Rectal smooth muscle tissue (tissue), 1 donor: Measurements from ENCODE around the gene RTL1.

ENCODE experiments used
- H3K27ac ChIP-seq: one replicate; pipeline ENCODE4 v1.7.0; 2013; ENCODE audit warnings: low read depth, low read length, inconsistent platforms
- H3K27me3 ChIP-seq: one replicate; pipeline ENCODE4 v1.7.0; 2013; ENCODE audit warnings: low read length; ENCODE audit not compliant: control insufficient read depth, insufficient read depth
- H3K36me3 ChIP-seq: one replicate; pipeline ENCODE4 v1.7.0; 2013; ENCODE audit warnings: low read length; ENCODE audit not compliant: control insufficient read depth, insufficient read depth
- H3K4me1 ChIP-seq: one replicate; pipeline ENCODE4 v1.7.0; 2013; ENCODE audit warnings: low read length; ENCODE audit not compliant: control insufficient read depth, insufficient read depth
- H3K4me3 ChIP-seq: one replicate; pipeline ENCODE4 v1.7.0; 2013; ENCODE audit warnings: low read length
- H3K9ac ChIP-seq: one replicate; pipeline ENCODE4 v1.7.0; 2013; ENCODE audit warnings: low read length

RTL1 gene

DNA sequence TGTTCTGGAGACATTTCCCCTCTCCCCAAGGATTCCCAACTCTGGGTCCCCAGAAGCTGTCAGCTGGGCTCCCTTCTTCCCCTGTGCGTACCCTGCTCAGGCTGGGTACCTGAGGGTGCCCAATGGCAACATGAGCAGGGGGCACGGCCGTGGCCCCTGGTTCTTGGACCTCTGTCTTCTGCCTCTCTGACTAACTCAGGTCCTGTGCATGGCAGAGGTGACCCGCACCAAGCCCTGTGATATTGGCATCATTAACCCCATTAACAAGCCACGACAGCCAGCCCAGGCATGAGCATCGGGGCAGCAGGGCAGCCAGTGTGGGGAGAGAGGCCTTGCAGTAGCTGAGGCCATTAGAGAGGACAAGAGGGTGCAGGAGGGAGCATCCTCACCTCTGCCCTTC lies 28.4 kb downstream of the RTL1 start:
- no peak overlapping the region for H3K9ac ChIP-seq
- no peaks in the 10 kb centered on the region for H3K36me3 ChIP-seq
- peaks cover 2% of the 10 kb centered on the region for H3K27me3 ChIP-seq
- H3K27ac ChIP-seq, result no peak overlapping the region
- no peaks in the 10 kb centered on the region for H3K4me1 ChIP-seq
- H3K4me3 ChIP-seq, result no peak overlapping the region

DNA sequence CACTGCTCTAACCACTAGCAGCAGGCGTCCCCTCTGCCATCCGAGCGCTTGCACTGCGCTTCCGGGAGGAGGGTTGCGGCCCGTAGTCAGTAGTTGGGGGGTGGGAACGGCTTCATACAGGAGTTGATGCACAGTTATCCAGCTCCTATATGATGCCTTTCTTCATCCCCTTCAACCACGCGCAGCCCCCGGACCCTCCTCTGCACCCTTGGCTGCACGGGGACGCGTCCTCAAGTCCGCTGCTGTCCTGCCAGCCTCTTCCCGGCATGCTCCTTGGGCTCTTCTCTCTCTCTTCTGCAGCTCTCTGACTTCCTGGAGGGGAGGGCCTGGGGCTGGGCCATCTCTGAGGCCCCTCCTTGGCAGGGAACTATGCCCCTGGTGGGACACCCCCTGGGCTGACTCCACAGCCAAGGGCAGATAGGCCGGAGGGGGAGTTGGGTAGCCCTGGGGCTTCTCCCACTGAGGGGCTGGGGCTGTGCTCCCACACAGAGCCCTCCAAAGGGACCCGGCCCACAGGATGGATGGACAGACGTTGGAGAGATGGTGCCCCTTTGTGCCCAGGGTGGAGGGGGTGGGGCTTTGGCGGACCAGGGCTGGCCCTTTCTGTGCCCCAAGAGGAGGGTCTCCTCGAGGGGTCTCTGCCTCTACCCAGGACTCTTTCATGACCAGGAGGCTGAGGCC lies 29.0 kb downstream of the RTL1 start:
- Histone ChIP-seq H3K4me1 (no peaks in the 10 kb centered on the region), H3K27ac (no peak overlapping the region), H3K4me3 (no peak overlapping the region), H3K9ac (no peak overlapping the region), H3K36me3 (no peaks in the 10 kb centered on the region), H3K27me3 (peaks cover 2% of the 10 kb centered on the region)

GRCh38 chr14:100874051-100874410 lies 29.5 kb downstream of the RTL1 start:
- no peak overlapping the region for H3K4me3 ChIP-seq
- H3K4me1 ChIP-seq, result no peaks in the 10 kb centered on the region
- no peak overlapping the region for H3K27ac ChIP-seq
- no peak overlapping the region for H3K9ac ChIP-seq
- H3K36me3 ChIP-seq, result no peaks in the 10 kb centered on the region
- peaks cover 2% of the 10 kb centered on the region for H3K27me3 ChIP-seq

DNA sequence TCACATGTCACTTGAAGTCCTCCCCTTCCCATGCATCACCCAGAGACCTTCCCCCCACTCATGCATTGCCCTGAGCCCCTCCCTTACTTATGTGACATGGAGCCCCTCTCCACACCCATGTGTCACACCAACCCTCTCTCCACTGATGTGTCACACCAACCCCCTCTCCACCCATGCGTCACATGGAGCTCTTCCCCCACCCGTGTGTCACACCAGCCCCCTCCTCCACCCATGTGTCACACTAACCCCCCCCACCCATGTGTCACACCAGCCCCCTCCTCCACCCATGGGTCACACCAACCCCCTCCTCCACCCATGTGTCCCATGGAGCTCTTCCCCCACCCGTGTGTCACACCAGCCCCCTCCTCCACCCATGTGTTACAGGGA lies 30.4 kb downstream of the RTL1 start:
- peaks cover 2% of the 10 kb centered on the region for H3K27me3 ChIP-seq
- H3K4me3 ChIP-seq, result no peak overlapping the region
- no peaks in the 10 kb centered on the region for H3K4me1 ChIP-seq
- no peaks in the 10 kb centered on the region for H3K36me3 ChIP-seq
- H3K27ac ChIP-seq, result no peak overlapping the region
- H3K9ac ChIP-seq, result no peak overlapping the region

DNA sequence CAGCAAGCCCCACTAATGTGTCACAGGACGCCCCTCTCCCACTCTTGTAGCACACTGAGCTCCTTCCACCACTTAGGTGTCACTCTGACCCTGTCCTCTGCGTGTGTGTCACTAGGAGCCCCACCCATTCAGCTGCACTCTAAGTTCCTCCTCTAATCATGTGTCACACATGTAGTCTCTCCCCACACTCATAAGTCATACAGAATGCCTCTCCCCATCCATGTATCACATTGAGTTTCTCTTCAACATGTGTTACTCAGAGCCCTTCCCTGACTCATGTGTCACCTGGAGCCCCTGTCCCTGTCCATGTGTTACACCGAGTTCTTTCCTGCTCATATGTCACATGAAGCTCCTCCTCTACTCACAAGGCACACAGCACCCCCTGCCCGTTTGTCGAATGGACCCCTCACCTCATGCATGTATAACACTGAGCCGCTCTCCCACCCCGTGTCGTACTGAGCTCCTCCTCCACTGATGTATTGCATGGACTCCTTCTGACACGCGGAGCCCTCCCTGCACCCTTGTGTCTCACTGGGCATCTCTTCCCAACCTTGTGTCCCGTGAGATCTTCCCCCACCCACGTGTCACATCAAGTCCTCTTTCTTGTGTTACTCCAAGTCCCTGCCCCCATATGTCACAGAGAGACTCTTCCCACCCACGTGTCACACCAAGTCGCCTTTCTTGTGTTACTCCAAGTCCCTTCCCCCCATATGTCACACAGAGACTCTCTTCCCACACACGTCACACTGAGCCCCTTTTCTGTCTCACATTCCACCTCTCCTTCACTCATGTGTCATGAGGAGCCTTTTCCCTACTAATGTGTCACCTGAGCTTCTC lies 31.0 kb downstream of the RTL1 start:
- Histone ChIP-seq H3K36me3 (no peaks in the 10 kb centered on the region), H3K27ac (no peak overlapping the region), H3K27me3 (no peaks in the 10 kb centered on the region), H3K4me1 (no peaks in the 10 kb centered on the region), H3K9ac (no peak overlapping the region), H3K4me3 (no peak overlapping the region)

DNA sequence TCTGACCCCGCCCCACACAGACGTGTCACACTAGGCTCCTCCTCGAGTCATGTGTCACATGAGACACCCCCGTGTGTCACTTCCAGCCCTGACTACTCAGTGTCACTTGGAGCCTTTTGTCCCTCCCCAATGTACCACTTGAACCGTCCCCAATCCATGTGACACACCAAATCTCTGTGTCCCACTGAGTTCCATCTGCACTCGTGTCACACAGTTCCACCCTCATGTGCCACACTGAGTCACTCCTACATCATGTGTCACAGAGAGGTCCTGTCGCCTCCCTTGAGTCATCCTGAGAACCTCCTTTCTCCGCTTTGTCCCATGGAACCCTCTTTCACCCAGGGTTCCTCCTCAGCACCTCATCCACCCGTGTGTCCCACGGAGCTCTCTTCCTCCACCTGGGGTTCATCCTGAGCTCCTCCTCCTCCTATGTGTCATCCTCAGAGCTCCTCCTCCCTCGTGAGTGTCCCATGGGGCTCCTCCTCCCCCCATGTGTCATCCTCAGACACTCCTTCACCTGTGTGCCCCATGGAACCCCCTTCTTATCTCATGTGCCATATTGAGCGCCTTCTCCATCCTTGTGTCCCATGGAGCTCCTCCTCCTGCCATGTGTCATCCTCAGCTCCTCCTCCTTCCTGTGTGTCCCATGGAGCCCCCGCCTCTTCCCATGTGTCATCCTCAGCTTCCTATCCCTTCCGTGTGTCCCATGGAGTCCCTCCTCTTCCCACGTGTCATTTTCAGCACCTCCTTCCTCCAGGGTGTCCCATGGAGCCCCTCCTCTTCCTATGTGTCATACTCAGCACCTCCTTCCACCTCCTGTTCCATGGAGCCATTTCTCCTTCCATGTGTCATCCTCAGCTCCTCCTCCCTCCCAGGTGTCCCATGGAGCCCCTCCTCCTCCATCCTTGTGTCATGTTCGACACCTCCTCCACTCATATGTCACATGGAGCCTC lies 32.0 kb downstream of the RTL1 start:
- Histone ChIP-seq H3K36me3 (no peaks in the 10 kb centered on the region), H3K27me3 (no peaks in the 10 kb centered on the region), H3K9ac (no peak overlapping the region), H3K27ac (no peak overlapping the region), H3K4me1 (no peaks in the 10 kb centered on the region), H3K4me3 (no peak overlapping the region)

- H3K9ac ChIP-seq, result no peak overlapping the region
- H3K27ac ChIP-seq, result no peak overlapping the region
- no peaks in the 10 kb centered on the region for H3K36me3 ChIP-seq
- H3K4me3 ChIP-seq, result no peak overlapping the region
- H3K4me1 ChIP-seq, result no peaks in the 10 kb centered on the region
- no peaks in the 10 kb centered on the region for H3K27me3 ChIP-seq
Observed at GRCh38 chr14:100868621-100869370, 34.7 kb downstream of the RTL1 start.

DNA sequence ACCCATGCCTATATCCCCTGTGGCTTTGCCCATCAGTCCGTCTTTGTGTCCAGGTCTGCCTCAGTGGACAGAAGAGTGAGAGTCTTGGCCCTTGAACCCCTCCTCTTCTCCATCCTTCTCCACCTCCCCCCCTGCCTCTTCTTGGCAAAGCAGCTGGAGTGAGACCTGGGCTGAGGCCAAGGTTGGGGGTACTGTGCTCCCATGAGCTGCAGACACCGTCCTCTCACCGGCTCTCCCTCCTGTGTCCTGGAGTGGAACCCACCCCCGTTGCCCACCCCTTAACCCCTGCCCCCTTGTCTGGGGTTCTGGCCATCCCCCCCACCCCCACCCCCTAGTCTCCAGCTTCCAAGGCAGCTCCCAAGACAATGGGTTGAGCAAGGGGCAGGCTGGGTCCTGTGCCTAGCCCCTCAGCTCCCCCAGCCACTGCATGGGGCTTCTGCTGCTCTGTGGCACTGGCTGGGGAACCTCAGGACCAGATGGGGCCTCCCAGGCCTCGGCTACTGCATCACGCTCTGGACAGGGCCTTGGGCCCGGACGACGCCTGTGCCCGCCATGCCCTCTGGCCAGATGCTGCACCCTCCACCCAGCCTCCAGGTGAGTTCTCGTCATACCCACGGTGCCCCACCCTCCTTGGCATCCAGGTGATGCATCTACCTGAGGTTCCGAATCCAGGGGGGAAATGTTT lies 35.7 kb downstream of the RTL1 start:
- H3K4me1 ChIP-seq, result no peaks in the 10 kb centered on the region
- no peaks in the 10 kb centered on the region for H3K27me3 ChIP-seq
- no peak overlapping the region for H3K9ac ChIP-seq
- H3K36me3 ChIP-seq, result no peaks in the 10 kb centered on the region
- no peak overlapping the region for H3K4me3 ChIP-seq
- no peak overlapping the region for H3K27ac ChIP-seq

- no peak overlapping the region for H3K9ac ChIP-seq
- no peak overlapping the region for H3K4me3 ChIP-seq
- no peaks in the 10 kb centered on the region for H3K4me1 ChIP-seq
- H3K36me3 ChIP-seq, result no peaks in the 10 kb centered on the region
- no peak overlapping the region for H3K27ac ChIP-seq
- no peaks in the 10 kb centered on the region for H3K27me3 ChIP-seq
Observed at GRCh38 chr14:100866666-100867630, 36.6 kb downstream of the RTL1 start.

GRCh38 chr14:100865682-100866591 lies 37.6 kb downstream of the RTL1 start:
- H3K36me3 ChIP-seq, result no peaks in the 10 kb centered on the region
- H3K4me3 ChIP-seq, result no peak overlapping the region
- H3K27ac ChIP-seq, result no peak overlapping the region
- H3K9ac ChIP-seq, result no peak overlapping the region
- H3K27me3 ChIP-seq, result no peaks in the 10 kb centered on the region
- no peaks in the 10 kb centered on the region for H3K4me1 ChIP-seq
